Left ventricle myocardium inferior (tissue), 1 donor: Measurements from ENCODE around the gene DEFB123. TPM values are rescaled to one million over a fixed set of nuclear protein-coding genes. Genes with fewer than 3 reads are reported as not detected.

Experiments
- DNase-seq: peaks from one replicate; pipeline ENCODE4 v3.0.0-alpha.2; 2020
- H3K27ac ChIP-seq: fragments of 200-600 bp; replicated peaks from 2 replicates; pipeline ENCODE4 v1.8.0; 2021
- H3K27me3 ChIP-seq: fragments of 200-600 bp; 2 replicates; pipeline ENCODE4 v1.8.0; 2021; ENCODE audit warnings: low read depth
- H3K36me3 ChIP-seq: fragments of 200-600 bp; 2 replicates; pipeline ENCODE4 v1.8.0; 2021
- H3K4me1 ChIP-seq: fragments of 200-600 bp; 2 replicates; pipeline ENCODE4 v1.8.0; 2021
- H3K4me3 ChIP-seq: fragments of 200-600 bp; 2 replicates; pipeline ENCODE4 v1.8.0; 2021; ENCODE audit warnings: mild to moderate bottlenecking, moderate library complexity
- H3K9me3 ChIP-seq: fragments of 200-600 bp; replicated peaks from 2 replicates; pipeline ENCODE4 v1.8.0; 2021
- CTCF ChIP-seq: fragments of 200-600 bp; IDR thresholded peaks from 2 replicates; pipeline ENCODE4 v1.8.0; 2021; ENCODE audit warnings: antibody characterized with exemption, mild to moderate bottlenecking, borderline replicate concordance
- intact Hi-C: fragments of 100-400 bp; cut with micrococcal nuclease; formaldehyde crosslinking; loops from one replicate; pipeline ENCODE4 v1.11.0; 2022
- total RNA-seq: library from RNA; stranded (reverse); fragmentation: NEBNext Ultra II Directional; extraction: Animal tissue kit (Norgen Biotek cat#: 25700); gene quantifications from one replicate; pipeline ENCODE4 v1.2.1, GENCODE V29; 2021
- donor health status: DM: no; HTN: yes; CAD: no; lungs with severe emphysema.

DEFB123 gene
- total RNA-seq, 1 donor from 2014 or later: not detected

- DNase-seq: peak; percentile 59
- H3K27me3 ChIP-seq: peaks cover 53% of the 10 kb centered on the region
- no peaks in the 10 kb centered on the region for H3K36me3 ChIP-seq
- H3K4me1 ChIP-seq: peaks cover 29% of the 10 kb centered on the region
- H3K4me3 ChIP-seq: peak within 1 kb of the TSS; percentile 68
- H3K27ac ChIP-seq: peak within 1 kb of the TSS; percentile 74
- intact Hi-C loops: no loop called here
- no peaks in the 10 kb centered on the region for H3K9me3 ChIP-seq
- TF ChIP-seq CTCF: no peak
Measured at GRCh38 chr20:31474758-31475427, 34.5 kb downstream of the DEFB123 start, which contains the start of the genes DEFB124 and REM1. DEFB124 (minus strand) TSS chr20:31475127; CDS start chr20:31473013, 2,114 bp downstream. REM1 (plus strand) TSS chr20:31475288; CDS start chr20:31476446, 1,158 bp downstream.

GRCh38 chr20:31475472-31476293, 35.3 kb downstream of the DEFB123 start:
- no peak for DNase-seq
- Histone ChIP-seq H3K36me3 (no peaks in the 10 kb centered on the region), H3K4me3 (peak overlapping the region; percentile 68), H3K9me3 (no peaks in the 10 kb centered on the region), H3K27ac (peak overlapping the region; percentile 74), H3K4me1 (peaks cover 29% of the 10 kb centered on the region), H3K27me3 (peaks cover 53% of the 10 kb centered on the region)
- no peak for TF ChIP-seq CTCF
- intact Hi-C loops: no loop called here

- intact Hi-C loops: no loop called here
- Histone ChIP-seq H3K4me3 (peak overlapping the region; percentile 68), H3K27me3 (peaks cover 53% of the 10 kb centered on the region), H3K27ac (peak overlapping the region; percentile 74), H3K36me3 (no peaks in the 10 kb centered on the region), H3K9me3 (no peaks in the 10 kb centered on the region), H3K4me1 (peaks cover 29% of the 10 kb centered on the region)
- no peak for DNase-seq
- no peak for TF ChIP-seq CTCF
Measured at GRCh38 chr20:31476294-31476585, 35.8 kb downstream of the DEFB123 start.

- Histone ChIP-seq H3K27me3 (peaks cover 53% of the 10 kb centered on the region), H3K4me1 (peaks cover 29% of the 10 kb centered on the region), H3K27ac (peak overlapping the region; percentile 74), H3K36me3 (no peaks in the 10 kb centered on the region), H3K9me3 (no peaks in the 10 kb centered on the region), H3K4me3 (peak overlapping the region; percentile 68)
- intact Hi-C loops: no loop called here
- no peak for DNase-seq
- TF ChIP-seq CTCF: no peak
Measured at GRCh38 chr20:31476643-31477215, 36.3 kb downstream of the DEFB123 start.

- Histone ChIP-seq H3K4me3 (no peak overlapping the region), H3K9me3 (no peaks in the 10 kb centered on the region), H3K27me3 (peaks cover 44% of the 10 kb centered on the region), H3K36me3 (no peaks in the 10 kb centered on the region), H3K27ac (no peak overlapping the region), H3K4me1 (peaks cover 24% of the 10 kb centered on the region)
- intact Hi-C loops: no loop called here
- TF ChIP-seq CTCF: no peak
- no peak for DNase-seq
Measured at GRCh38 chr20:31484001-31484400, 43.6 kb downstream of the DEFB123 start.
